Skeletal muscle satellite cell (primary cell): ENCODE measurements around the gene IRX6.

Experiments
- H3K27me3 ChIP-seq: 2 replicates; pipeline ENCODE4 v1.7.0; 2013; ENCODE audit warnings: low read length; ENCODE audit not compliant: control insufficient read depth, insufficient read depth
- H3K36me3 ChIP-seq: 2 replicates; pipeline ENCODE4 v1.7.0; 2013; ENCODE audit warnings: mild to moderate bottlenecking, control low read depth, low read length; ENCODE audit not compliant: insufficient read depth
- H3K4me1 ChIP-seq: 2 replicates; pipeline ENCODE4 v1.7.0; 2013; ENCODE audit warnings: low read length; ENCODE audit not compliant: control insufficient read depth, insufficient read depth
- H3K4me2 ChIP-seq: 2 replicates; pipeline ENCODE4 v1.7.0; 2013; ENCODE audit warnings: mild to moderate bottlenecking, low read length
- H3K4me3 ChIP-seq: 2 replicates; pipeline ENCODE4 v1.7.0; 2013; ENCODE audit warnings: low read length
- H3K9ac ChIP-seq: 2 replicates; pipeline ENCODE4 v1.7.0; 2013; ENCODE audit warnings: mild to moderate bottlenecking, low read depth, low read length, moderate library complexity
- H3K9me3 ChIP-seq: replicated peaks from 2 replicates; pipeline ENCODE4 v1.7.0; 2013; ENCODE audit warnings: mild to moderate bottlenecking, control low read depth, low read length

The IRX6 gene

GRCh38 chr16:55340445-55340844, 16.4 kb downstream of the IRX6 start:
- Histone ChIP-seq H3K9ac (no peak overlapping the region), H3K36me3 (no peaks in the 10 kb centered on the region), H3K4me1 (no peaks in the 10 kb centered on the region), H3K27me3 (no peaks in the 10 kb centered on the region), H3K4me3 (no peak overlapping the region), H3K4me2 (no peak overlapping the region), H3K9me3 (no peaks in the 10 kb centered on the region)

GRCh38 chr16:55341681-55342080, 17.7 kb downstream of the IRX6 start:
- no peaks in the 10 kb centered on the region for H3K9me3 ChIP-seq
- no peak overlapping the region for H3K4me2 ChIP-seq
- H3K4me1 ChIP-seq: no peaks in the 10 kb centered on the region
- H3K4me3 ChIP-seq: no peak overlapping the region
- H3K27me3 ChIP-seq: no peaks in the 10 kb centered on the region
- no peaks in the 10 kb centered on the region for H3K36me3 ChIP-seq
- no peak overlapping the region for H3K9ac ChIP-seq

- Histone ChIP-seq H3K9me3 (no peaks in the 10 kb centered on the region), H3K27me3 (no peaks in the 10 kb centered on the region), H3K9ac (no peak overlapping the region), H3K4me3 (no peak overlapping the region), H3K36me3 (no peaks in the 10 kb centered on the region), H3K4me2 (no peak overlapping the region), H3K4me1 (no peaks in the 10 kb centered on the region)
Observed at GRCh38 chr16:55346475-55346874, 22.5 kb downstream of the IRX6 start.

- no peaks in the 10 kb centered on the region for H3K9me3 ChIP-seq
- H3K9ac ChIP-seq: no peak overlapping the region
- H3K4me2 ChIP-seq: no peak overlapping the region
- H3K27me3 ChIP-seq: no peaks in the 10 kb centered on the region
- H3K36me3 ChIP-seq: no peaks in the 10 kb centered on the region
- no peaks in the 10 kb centered on the region for H3K4me1 ChIP-seq
- H3K4me3 ChIP-seq: no peak overlapping the region
Observed at GRCh38 chr16:55349867-55350266, 25.9 kb downstream of the IRX6 start.

- H3K4me1 ChIP-seq: no peaks in the 10 kb centered on the region
- no peak overlapping the region for H3K4me3 ChIP-seq
- no peak overlapping the region for H3K4me2 ChIP-seq
- H3K9me3 ChIP-seq: no peaks in the 10 kb centered on the region
- H3K27me3 ChIP-seq: no peaks in the 10 kb centered on the region
- no peak overlapping the region for H3K9ac ChIP-seq
- no peaks in the 10 kb centered on the region for H3K36me3 ChIP-seq
Observed at GRCh38 chr16:55350984-55351383, 27.0 kb downstream of the IRX6 start.

- Histone ChIP-seq H3K36me3 (no peaks in the 10 kb centered on the region), H3K27me3 (no peaks in the 10 kb centered on the region), H3K4me2 (no peak overlapping the region), H3K9me3 (no peaks in the 10 kb centered on the region), H3K4me3 (no peak overlapping the region), H3K9ac (no peak overlapping the region), H3K4me1 (no peaks in the 10 kb centered on the region)
Observed at GRCh38 chr16:55351936-55352335, 27.9 kb downstream of the IRX6 start.

- H3K9ac ChIP-seq: no peak overlapping the region
- H3K36me3 ChIP-seq: no peaks in the 10 kb centered on the region
- H3K4me3 ChIP-seq: no peak overlapping the region
- H3K9me3 ChIP-seq: no peaks in the 10 kb centered on the region
- no peaks in the 10 kb centered on the region for H3K4me1 ChIP-seq
- peaks cover 6% of the 10 kb centered on the region for H3K27me3 ChIP-seq
- H3K4me2 ChIP-seq: no peak overlapping the region
Observed at GRCh38 chr16:55357241-55357640, 33.2 kb downstream of the IRX6 start.

GRCh38 chr16:55359946-55360345, 35.9 kb downstream of the IRX6 start:
- Histone ChIP-seq H3K4me2 (no peak overlapping the region), H3K4me1 (no peaks in the 10 kb centered on the region), H3K9ac (no peak overlapping the region), H3K36me3 (no peaks in the 10 kb centered on the region), H3K9me3 (no peaks in the 10 kb centered on the region), H3K4me3 (no peak overlapping the region), H3K27me3 (peaks cover 6% of the 10 kb centered on the region)

GRCh38 chr16:55364811-55365210, 40.8 kb downstream of the IRX6 start:
- Histone ChIP-seq H3K9ac (no peak overlapping the region), H3K4me2 (no peak overlapping the region), H3K4me3 (no peak overlapping the region), H3K36me3 (no peaks in the 10 kb centered on the region), H3K4me1 (peaks cover 3% of the 10 kb centered on the region), H3K27me3 (peaks cover 17% of the 10 kb centered on the region), H3K9me3 (no peaks in the 10 kb centered on the region)

GRCh38 chr16:55367301-55367811, 43.4 kb downstream of the IRX6 start:
- H3K27me3 ChIP-seq: peaks cover 18% of the 10 kb centered on the region
- H3K36me3 ChIP-seq: no peaks in the 10 kb centered on the region
- no peaks in the 10 kb centered on the region for H3K9me3 ChIP-seq
- peaks cover 3% of the 10 kb centered on the region for H3K4me1 ChIP-seq
- H3K9ac ChIP-seq: no peak overlapping the region
- H3K4me3 ChIP-seq: no peak overlapping the region
- no peak overlapping the region for H3K4me2 ChIP-seq

- Histone ChIP-seq H3K9me3 (no peaks in the 10 kb centered on the region), H3K4me1 (peaks cover 3% of the 10 kb centered on the region), H3K4me2 (no peak overlapping the region), H3K27me3 (peaks cover 18% of the 10 kb centered on the region), H3K36me3 (no peaks in the 10 kb centered on the region), H3K4me3 (no peak overlapping the region), H3K9ac (no peak overlapping the region)
Observed at GRCh38 chr16:55367866-55368603, 44.0 kb downstream of the IRX6 start.

- Histone ChIP-seq H3K4me1 (peaks cover 3% of the 10 kb centered on the region), H3K27me3 (peaks cover 18% of the 10 kb centered on the region), H3K4me2 (no peak overlapping the region), H3K9me3 (no peaks in the 10 kb centered on the region), H3K9ac (no peak overlapping the region), H3K4me3 (no peak overlapping the region), H3K36me3 (no peaks in the 10 kb centered on the region)
Observed at GRCh38 chr16:55369151-55369550, 45.1 kb downstream of the IRX6 start.
